ENCODE data around the gene KLHL22.
"Not testable (repeated sequence)": the region's sequence is repeated elsewhere in the genome, so short reads cannot be mapped to it uniquely, and the experiment has no call there.

The KLHL22 gene

GRCh38 chr22:20415241-20415640 is 80.4 kb downstream of the KLHL22 start:
- not testable (repeated sequence) for DNase-seq

DNA sequence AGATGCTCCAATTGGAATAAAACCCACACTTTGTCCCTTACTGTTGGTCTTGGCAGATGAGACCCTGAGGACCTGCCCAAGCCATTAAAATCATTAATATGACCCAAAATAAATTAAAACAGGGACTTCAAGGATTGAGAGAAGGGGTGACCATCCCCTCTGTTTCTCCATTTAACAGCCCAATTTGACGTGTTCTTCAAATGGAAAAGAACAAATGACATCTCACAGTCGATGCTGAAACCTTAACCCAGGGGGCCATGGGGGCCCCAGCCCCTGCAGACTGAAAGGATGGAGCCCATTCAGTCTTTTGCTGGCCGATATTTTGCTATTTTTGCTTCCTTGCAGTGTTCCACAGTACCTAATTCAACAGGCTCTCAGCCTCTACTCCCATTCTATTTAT is 81.1 kb downstream of the KLHL22 start:
- no peak for DNase-seq

GRCh38 chr22:20414059-20414440 is 81.5 kb downstream of the KLHL22 start:
- no peak for DNase-seq

GRCh38 chr22:20413217-20414058 is 82.2 kb downstream of the KLHL22 start:
- DNase-seq: no peak

- no peak for DNase-seq
These were observed 83.0 kb downstream of the KLHL22 start for GRCh38 chr22:20412474-20413216.

GRCh38 chr22:20409385-20409784 is 86.2 kb downstream of the KLHL22 start:
- not testable (repeated sequence) for DNase-seq

DNA sequence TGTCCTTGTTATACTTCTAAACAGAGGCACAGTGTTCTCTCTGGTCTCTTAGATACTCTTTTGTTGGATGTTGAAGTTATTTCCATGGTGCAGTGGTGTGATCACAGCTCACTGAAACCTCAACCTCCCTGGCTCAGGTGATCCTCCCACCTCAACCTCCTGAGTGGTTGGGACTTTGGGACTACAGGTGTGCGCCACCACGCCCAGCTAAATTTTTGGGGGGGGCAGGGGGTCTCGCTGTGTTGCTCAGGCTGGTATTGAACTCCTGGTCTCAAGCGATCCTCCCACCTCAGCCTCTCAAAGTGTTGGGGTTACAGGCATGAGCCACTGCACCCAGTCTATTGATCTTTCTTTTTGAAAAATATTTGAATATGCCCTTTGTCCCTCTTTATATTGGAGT is 86.7 kb downstream of the KLHL22 start:
- DNase-seq: no peak

DNA sequence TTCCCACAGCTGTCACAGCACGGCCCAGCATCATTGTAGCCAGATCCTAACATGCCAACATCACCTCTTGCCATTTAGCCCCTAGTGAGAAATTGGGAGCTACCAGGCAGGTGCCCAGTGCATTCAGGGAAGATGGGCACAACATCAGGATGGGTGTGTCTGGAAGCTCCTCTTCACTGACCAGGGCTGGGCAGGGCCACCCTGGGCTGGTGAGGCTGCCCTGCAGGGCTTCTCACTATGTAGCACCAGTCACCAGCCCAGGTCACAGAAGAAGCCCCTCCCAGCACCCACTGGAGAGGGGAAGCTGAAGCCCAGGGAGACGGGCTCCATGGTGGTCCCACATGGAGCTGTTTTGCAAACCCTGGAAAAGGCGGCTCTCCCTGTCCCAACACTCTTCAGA is 87.8 kb downstream of the KLHL22 start:
- no peak for DNase-seq

DNA sequence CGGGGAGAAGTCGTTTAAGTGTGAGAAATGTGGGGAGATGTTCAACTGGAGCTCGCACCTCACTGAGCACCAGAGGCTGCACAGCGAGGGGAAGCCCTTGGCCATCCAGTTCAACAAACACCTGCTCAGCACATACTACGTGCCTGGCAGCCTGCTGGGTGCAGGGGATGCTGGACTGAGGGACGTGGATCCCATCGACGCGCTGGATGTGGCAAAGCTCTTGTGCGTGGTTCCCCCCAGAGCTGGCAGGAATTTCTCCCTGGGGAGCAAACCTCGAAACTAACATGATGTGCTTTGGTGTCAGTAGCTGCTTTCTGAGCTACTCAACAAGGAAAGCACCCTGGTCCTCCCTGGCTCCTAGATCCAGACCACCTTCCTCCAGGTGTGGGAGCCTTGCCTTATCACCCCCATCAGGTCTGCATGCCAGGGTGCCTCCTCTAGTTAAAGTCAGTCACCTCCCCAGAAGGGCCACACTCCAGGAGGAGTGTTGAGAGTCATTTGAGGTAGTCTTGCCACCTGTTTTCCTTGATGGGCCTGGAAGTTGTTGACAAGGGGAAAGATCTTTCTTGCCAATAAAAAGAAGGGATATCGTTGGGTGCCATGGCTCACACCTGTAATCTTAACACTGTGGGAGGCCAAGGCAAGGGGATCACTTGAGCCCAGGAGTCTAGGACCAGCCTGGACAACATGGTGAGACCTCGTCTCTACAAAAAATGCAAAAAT is 88.7 kb downstream of the KLHL22 start:
- DNase-seq: no peak

DNA sequence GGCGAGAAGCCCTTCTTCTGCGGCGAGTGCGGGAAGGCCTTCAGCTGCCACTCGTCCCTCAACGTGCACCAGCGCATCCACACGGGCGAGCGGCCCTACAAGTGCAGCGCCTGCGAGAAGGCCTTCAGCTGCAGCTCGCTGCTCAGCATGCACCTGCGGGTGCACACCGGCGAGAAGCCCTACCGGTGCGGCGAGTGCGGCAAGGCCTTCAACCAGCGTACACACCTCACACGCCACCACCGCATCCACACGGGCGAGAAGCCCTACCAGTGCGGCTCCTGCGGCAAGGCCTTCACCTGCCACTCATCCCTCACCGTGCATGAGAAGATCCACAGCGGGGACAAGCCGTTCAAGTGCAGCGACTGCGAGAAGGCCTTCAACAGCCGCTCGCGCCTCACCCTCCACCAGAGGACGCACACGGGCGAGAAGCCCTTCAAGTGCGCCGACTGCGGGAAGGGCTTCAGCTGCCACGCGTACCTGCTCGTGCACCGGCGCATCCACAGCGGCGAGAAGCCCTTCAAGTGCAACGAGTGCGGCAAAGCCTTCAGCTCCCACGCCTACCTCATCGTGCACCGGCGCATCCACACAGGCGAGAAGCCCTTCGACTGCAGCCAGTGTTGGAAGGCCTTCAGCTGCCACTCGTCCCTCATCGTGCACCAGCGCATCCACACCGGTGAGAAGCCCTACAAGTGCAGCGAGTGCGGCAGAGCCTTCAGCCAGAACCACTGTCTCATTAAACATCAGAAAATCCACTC is 89.5 kb downstream of the KLHL22 start:
- DNase-seq: no peak

DNA sequence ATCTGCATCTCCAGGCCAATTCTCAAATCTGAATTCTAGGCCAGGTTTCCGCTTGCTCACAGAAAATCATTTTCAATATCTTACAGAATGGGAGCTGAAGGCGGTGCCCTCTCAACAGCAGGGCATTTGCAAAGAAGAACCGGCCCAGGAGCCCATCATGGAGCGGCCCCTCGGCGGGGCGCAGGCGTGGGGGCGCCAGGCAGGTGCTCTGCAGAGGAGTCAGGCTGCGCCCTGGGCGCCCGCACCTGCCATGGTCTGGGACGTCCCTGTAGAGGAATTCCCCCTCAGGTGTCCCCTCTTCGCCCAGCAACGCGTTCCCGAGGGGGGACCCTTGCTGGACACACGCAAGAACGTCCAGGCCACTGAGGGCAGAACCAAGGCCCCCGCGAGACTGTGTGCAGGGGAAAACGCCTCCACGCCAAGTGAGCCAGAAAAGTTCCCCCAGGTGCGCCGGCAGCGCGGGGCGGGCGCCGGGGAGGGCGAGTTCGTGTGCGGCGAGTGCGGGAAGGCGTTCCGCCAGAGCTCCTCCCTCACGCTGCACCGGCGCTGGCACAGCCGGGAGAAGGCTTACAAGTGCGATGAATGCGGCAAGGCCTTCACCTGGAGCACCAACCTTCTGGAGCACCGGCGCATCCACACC is 90.2 kb downstream of the KLHL22 start:
- DNase-seq: no peak

GRCh38 chr22:20404881-20405280 is 90.7 kb downstream of the KLHL22 start:
- no peak for DNase-seq

- DNase-seq: no peak
These were observed 91.8 kb downstream of the KLHL22 start for GRCh38 chr22:20403779-20404140.

DNA sequence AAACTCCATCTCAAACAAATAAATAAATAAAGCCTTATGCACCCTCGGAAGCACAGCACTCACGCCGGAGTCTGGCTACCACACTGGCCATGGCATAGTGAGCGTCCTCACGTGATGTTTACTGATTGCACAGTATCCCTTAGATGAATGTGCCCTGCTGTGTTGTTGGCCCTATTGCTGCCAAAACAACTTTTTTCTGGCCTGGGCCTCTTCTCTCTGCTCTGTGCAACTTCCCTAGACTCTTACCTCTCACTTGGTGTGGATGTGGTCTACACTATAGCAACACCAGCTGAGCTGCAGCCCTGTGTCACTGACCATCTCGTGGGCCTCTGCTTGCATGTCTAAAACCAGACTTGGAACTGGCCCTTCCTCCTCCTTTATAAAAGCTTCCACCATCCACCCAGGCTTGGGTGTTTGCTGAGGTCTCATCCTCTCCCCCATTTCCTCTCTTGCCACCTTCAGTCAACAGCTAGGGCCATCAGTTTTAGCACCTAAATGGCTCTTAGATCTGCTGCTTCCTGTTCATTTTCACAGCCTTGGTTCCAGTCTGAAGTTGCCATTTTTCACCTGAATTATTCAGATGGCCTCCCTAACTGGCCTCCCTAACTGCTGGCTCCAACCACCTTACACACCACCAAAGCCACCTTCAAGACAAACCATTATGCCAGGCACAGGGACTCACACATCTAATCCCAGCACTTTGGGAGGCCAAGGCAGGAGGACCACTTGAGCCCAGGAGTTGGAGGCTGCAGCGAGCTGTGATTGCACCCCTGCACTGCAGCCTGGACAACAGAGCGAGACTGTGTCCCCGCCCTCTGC is 92.4 kb downstream of the KLHL22 start:
- no peak for DNase-seq

DNA sequence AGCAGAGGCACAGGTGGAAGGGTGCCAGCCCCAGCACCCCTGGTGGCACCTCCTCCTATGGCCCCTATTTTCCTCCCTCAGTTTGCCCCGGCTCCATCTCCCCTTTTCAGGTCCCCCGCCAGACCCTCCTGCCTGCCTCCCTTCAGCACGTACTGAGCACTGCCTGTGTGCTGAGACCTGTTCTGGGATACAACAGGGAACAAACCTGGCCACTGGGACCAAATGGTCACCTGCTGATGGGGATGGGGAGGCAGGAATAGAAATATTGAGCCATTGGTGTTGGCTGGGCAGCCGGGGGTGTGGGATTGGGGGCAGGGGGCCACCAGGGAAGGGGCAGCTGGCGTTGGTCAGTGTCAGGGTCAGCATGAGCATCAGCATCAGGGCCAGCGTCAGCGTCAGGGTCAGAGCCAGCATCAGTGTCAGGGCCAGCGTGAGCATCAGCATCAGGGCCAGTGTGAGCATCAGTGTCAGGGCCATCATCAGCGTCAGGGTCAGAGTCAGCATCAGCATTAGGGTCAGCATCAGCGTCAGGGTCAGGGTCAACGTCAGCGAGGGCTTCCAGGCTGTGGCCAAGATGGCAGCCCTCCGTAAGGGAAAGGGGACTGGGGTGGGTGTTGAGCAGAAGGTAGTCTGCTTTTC is 94.1 kb downstream of the KLHL22 start:
- DNase-seq: no peak

GRCh38 chr22:20400606-20401375 is 94.8 kb downstream of the KLHL22 start:
- DNase-seq: no peak

DNA sequence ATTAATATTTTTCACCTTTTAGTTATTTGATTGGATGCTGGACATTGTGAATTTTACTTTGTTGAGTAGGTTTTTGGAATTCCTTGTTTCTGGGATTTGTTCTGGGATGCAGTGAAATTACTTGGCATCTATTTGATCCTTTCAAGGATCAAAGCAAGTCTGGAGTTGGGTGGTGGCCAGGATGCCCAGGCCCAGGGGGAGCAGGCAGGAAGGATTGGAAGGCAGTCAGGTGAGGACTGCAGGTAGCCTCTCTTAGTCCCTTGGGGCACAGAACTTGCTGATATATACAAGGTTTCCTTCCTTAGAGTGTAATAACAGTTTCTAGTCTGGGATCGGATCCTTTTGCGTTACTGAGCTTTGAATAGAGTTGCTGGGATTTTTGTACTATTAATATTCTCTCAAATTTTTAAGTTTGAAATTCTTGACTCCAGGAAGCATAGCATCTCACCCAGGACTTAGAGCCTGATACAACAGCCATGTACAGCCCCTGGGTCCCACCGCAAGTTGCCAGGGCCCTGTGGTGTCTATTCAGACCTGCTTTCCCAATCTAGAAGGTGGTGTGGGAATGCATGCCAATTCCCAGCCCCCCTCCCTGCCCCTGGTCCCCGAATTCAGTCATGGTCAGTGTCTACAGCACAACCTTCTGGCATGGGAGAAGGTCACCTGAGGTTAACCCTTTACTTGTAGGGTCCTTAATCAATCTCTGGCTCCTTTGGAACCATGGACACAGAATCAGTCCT is 95.6 kb downstream of the KLHL22 start:
- DNase-seq: no peak

- DNase-seq: no peak
These were observed 97.2 kb downstream of the KLHL22 start for GRCh38 chr22:20398420-20398819.

DNA sequence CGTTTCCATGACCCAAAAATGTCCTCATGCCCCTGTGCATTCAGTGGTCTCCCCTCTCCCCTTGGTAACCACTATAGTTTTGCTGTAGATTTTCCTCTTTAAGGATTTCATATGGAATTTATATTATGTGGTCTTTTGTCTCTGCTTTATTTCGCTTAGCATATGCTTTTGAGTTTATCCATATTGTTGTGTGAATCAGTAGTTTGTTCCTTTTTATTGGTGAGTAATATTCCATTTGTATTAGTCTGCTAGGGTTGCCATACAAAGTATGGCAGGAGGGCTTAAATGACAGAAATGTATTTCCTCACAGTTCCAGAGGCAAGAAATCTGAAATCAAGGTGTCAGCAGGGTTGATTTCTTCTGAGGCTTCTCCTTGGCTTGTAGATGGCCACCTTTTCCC is 98.1 kb downstream of the KLHL22 start:
- DNase-seq: no peak

All from fibroblast of skin of scalp (primary cell).